Measurements from ENCODE around the gene KRT33A.

The KRT33A gene

DNA sequence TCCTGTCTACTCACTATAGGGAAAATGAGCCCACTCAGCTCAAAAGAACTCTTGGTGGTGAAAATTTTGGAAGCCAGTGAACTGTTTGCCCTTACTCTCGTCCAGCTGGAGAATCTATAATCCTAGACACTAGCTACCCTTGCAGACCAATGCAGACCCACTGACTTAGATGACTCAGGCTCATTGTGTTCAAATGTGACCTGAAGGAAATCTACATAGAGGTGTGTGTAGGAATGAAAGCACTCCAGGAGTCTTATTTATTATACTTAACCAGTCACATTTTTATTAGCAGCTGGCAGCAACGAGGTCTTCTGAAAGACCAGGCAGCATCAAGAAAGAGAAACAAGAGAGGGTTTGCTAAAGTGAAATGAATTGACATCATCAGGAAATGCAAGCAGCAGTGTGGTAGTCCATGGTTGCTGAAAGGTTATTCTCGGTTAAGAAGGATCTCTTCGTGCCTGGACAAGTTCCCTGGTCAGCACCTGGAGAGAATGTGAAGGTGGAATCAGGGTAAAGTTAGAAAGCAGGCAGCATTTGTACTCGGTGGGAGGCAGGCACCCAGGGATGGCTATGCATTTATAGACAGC lies 49.3 kb downstream of the KRT33A start:
- DNase-seq = no peak

DNA sequence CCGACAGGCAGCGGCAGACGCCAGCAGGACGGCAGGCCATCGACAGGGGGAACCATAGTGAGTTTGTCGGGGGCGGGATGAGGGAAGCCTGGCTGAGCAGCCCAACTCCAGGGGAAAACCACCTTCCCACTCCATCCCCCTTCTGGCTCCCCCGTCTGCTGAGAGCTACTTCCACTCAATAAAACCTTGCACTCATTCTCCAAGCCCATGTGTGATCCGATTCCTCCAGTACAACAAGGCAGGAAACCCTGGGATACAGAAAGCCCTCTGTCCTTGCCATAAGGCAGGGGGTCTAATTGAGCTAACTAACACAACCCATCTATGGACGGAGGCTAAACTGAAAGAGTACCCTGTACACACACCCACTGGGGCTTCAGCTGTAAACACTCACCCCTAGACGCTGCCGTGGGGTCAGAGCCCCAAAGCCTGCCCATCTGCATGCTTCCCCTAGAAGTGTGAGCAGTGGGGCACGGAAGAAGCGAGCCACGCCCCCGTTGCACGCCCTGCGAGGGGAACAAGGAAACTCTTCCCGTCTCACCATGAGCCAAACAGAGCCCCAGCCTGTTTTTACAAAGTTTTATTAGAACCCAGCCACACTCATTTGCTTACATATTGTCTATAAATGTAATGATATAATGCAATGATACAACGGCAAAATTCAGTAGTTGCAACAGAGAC lies 52.0 kb downstream of the KRT33A start:
- DNase-seq = no peak

DNA sequence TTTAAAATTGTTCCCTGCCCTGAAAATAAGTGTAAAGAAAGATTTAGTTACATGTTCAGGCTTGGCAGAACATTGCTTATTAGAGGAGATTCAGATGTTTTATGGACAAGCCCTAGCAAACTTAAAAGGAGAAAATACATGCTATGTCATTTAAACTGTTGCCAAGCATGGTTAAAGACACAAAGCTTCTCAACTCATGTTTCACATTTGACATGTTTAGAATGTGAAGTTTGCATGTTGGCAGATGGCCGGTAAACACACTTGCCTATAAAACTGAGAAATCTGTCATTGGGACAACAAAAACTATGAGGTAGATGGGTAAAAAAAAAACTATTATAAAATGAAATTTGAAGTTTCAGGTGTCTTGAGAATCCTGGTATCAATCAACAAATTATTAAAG lies 53.8 kb downstream of the KRT33A start:
- DNase-seq = no peak
